Brain pericyte (primary cell): Measurements from ENCODE around the gene TMEM178A.
"Not testable (repeated sequence)": the region's sequence is repeated elsewhere in the genome, so short reads cannot be mapped to it uniquely, and the experiment has no call there.

Experiments
- DNase-seq: peaks from one replicate; pipeline ENCODE4 v3.0.0-alpha.2; 2012; ENCODE audit warnings: low read depth, low spot score

Gene TMEM178A

GRCh38 chr2:39647104-39647765 is 18.5 kb upstream of the TMEM178A start:
- DNase-seq = no peak

- no peak for DNase-seq
These were observed 17.1 kb upstream of the TMEM178A start for GRCh38 chr2:39648580-39648979.

GRCh38 chr2:39649511-39649910 is 16.2 kb upstream of the TMEM178A start:
- DNase-seq = no peak

- DNase-seq = no peak
These were observed 15.2 kb upstream of the TMEM178A start for GRCh38 chr2:39650468-39650867.

GRCh38 chr2:39656215-39656614 is 9.5 kb upstream of the TMEM178A start:
- DNase-seq = not testable (repeated sequence)

GRCh38 chr2:39657287-39657937 is 8.3 kb upstream of the TMEM178A start:
- no peak for DNase-seq

- no peak for DNase-seq
These were observed 7.3 kb upstream of the TMEM178A start for GRCh38 chr2:39658371-39658770.

- DNase-seq = no peak
These were observed 5.7 kb upstream of the TMEM178A start for GRCh38 chr2:39659765-39660611.

- DNase-seq = no peak
These were observed 5.0 kb upstream of the TMEM178A start for GRCh38 chr2:39660612-39661236.

- no peak for DNase-seq
These were observed 3.9 kb upstream of the TMEM178A start for GRCh38 chr2:39661826-39662225.

- DNase-seq = no peak
These were observed 2.4 kb upstream of the TMEM178A start for GRCh38 chr2:39663187-39663930.

GRCh38 chr2:39664232-39664887 is 1.4 kb upstream of the TMEM178A start:
- DNase-seq = no peak

GRCh38 chr2:39664888-39665591 is 677 bp upstream of the TMEM178A start:
- no peak for DNase-seq

GRCh38 chr2:39666491-39667101 is 879 bp downstream of the TMEM178A start:
- no peak for DNase-seq

GRCh38 chr2:39667104-39667885 is 1.6 kb downstream of the TMEM178A start:
- no peak for DNase-seq

GRCh38 chr2:39667886-39668276 is 2.2 kb downstream of the TMEM178A start:
- DNase-seq = no peak

- no peak for DNase-seq
These were observed 2.9 kb downstream of the TMEM178A start for GRCh38 chr2:39668576-39669080.

GRCh38 chr2:39671604-39672003 is 5.9 kb downstream of the TMEM178A start:
- DNase-seq = no peak

- no peak for DNase-seq
These were observed 7.3 kb downstream of the TMEM178A start for GRCh38 chr2:39673018-39673417.
